Keratinocyte (primary cell): ENCODE measurements around the gene PLAU. TPM values are rescaled to one million over a fixed set of nuclear protein-coding genes. Genes with fewer than 3 reads are reported as not detected.

Source experiments
- DNase-seq: peaks from one replicate; pipeline ENCODE4 v3.0.0-alpha.2; 2011; ENCODE audit warnings: low read depth, missing footprints, low spot score
- FAIRE-seq: peaks from 2 replicates; lab custom pipeline; 2011; peaks lifted over from hg19 to GRCh38; lab: Jason Lieb, UNC
- H2AFZ ChIP-seq: 2 replicates; pipeline ENCODE4 v1.6.0; 2012; ENCODE audit warnings: low read length, control low read depth, inconsistent platforms; ENCODE audit not compliant: control insufficient read depth
- H3K27ac ChIP-seq: 2 replicates; pipeline ENCODE4 v1.5.1; 2011; ENCODE audit warnings: low read length; ENCODE audit not compliant: control insufficient read depth, insufficient read depth
- H3K27me3 ChIP-seq: 3 replicates; pipeline ENCODE4 v1.6.0; 2011; ENCODE audit warnings: low read length; ENCODE audit not compliant: control insufficient read depth, insufficient read depth; ENCODE audit errors: extremely low read depth
- H3K36me3 ChIP-seq, 2 experiments: 2 replicates in 1 of 2; 3 replicates in 1 of 2; pipeline ENCODE4 v1.5.1; 2011; ENCODE audit warnings: low read length in 2 of 2, mild to moderate bottlenecking in 1 of 2; ENCODE audit not compliant: control insufficient read depth in 2 of 2, insufficient read depth in 2 of 2; ENCODE audit errors: extremely low read depth in 1 of 2
- H3K4me1 ChIP-seq: 3 replicates; pipeline ENCODE4 v1.5.1; 2011; ENCODE audit warnings: low read length; ENCODE audit not compliant: control insufficient read depth, insufficient read depth; ENCODE audit errors: extremely low read depth
- H3K4me2 ChIP-seq: 3 replicates; pipeline ENCODE4 v1.6.0; 2011; ENCODE audit warnings: low read depth, low read length; ENCODE audit not compliant: control insufficient read depth, insufficient read depth; ENCODE audit errors: extremely low read depth
- H3K4me3 ChIP-seq, 3 experiments: fragments of 200-600 bp in 1 of 3; sonication (generic) in 1 of 3; 2 replicates in 2 of 3; 3 replicates in 1 of 3; pipeline ENCODE4 v1.5.1; 2011 to 2016; ENCODE audit warnings: low read length in 3 of 3, mild to moderate bottlenecking in 3 of 3, control low read depth in 2 of 3, inconsistent platforms in 1 of 3, low read depth in 1 of 3, mixed read lengths in 1 of 3, mixed run types in 1 of 3, moderate library complexity in 1 of 3; ENCODE audit not compliant: control insufficient read depth in 2 of 3, insufficient read depth in 2 of 3; ENCODE audit errors: extremely low read depth in 1 of 3
- H3K79me2 ChIP-seq: 2 replicates; pipeline ENCODE4 v1.6.0; 2012; ENCODE audit warnings: low read length; ENCODE audit not compliant: control insufficient read depth, insufficient read depth
- H3K9ac ChIP-seq: 3 replicates; pipeline ENCODE4 v1.6.0; 2011; ENCODE audit warnings: low read length; ENCODE audit not compliant: control insufficient read depth, insufficient read depth; ENCODE audit errors: extremely low read depth
- H3K9me1 ChIP-seq: 3 replicates; pipeline ENCODE4 v1.6.0; 2011; ENCODE audit warnings: low read length; ENCODE audit not compliant: control insufficient read depth, insufficient read depth; ENCODE audit errors: extremely low read depth
- H3K9me3 ChIP-seq: 2 replicates; pipeline ENCODE4 v1.5.1; 2012; ENCODE audit warnings: low read depth, low read length; ENCODE audit not compliant: control insufficient read depth
- H4K20me1 ChIP-seq: 3 replicates; pipeline ENCODE4 v1.6.0; 2011; ENCODE audit warnings: low read length; ENCODE audit not compliant: control insufficient read depth, insufficient read depth; ENCODE audit errors: extremely low read depth
- EZH2 ChIP-seq: IDR thresholded peaks from one replicate; pipeline ENCODE4 v1.6.1; 2012; ENCODE audit warnings: inconsistent platforms, mild to moderate bottlenecking, low read length, moderate library complexity
- dilution Hi-C: fragments of 300-500 bp; cut with MboI; formaldehyde crosslinking; loops from one replicate; pipeline ENCODE4 v1.7.0; 2020; ENCODE audit warnings: low sequenced_read_pairs; ENCODE audit not compliant: extremely low pct_ligation_motif_present
- polyA plus RNA-seq, 5 experiments: library from polyadenylated mRNA; depleted of rRNA in 3 of 5; stranded (reverse) in 3 of 5; stranded (forward) in 1 of 5; unstranded in 1 of 5; fragments of >200 nt; gene quantifications; 1 replicate in 1 of 5; 2 replicates in 3 of 5; 3 replicates in 1 of 5; pipeline versions ENCODE4 v1.2.1 to v1.2.3, GENCODE V29; 2011 to 2012; ENCODE audit warnings: missing spikeins in 2 of 5, low read depth in 1 of 5, low replicate concordance in 1 of 5
- TF ChIP-seq, protein P1 (sequence below), 3 experiments: IDR thresholded peaks in 1 of 3; conservative IDR thresholded peaks in 1 of 3; optimal IDR thresholded peaks in 1 of 3; 2 replicates in 2 of 3; 3 replicates in 1 of 3; pipeline versions ENCODE3 to v1.5.1; 2011; ENCODE audit warnings: low read length in 3 of 3, mild to moderate bottlenecking in 3 of 3, moderate library complexity in 2 of 3, control low read depth in 1 of 3, inconsistent platforms in 1 of 3; ENCODE audit not compliant: insufficient read depth in 2 of 3; ENCODE audit errors: extremely low read depth in 1 of 3

PLAU gene
- polyA plus RNA-seq, 1 donor (not counting 4 experiments of a cell fraction or from before 2014, with no cell fraction given) = 262 TPM

GRCh38 chr10:73914036-73914435 lies 3.1 kb downstream of the PLAU start:
- FAIRE-seq (no peak), DNase-seq (no peak)
- Histone ChIP-seq H3K9ac (peak overlapping the region; percentile 85), H3K79me2 (peaks cover 58% of the 10 kb centered on the region), H3K4me1 (peaks cover 48% of the 10 kb centered on the region), H3K27ac (peak overlapping the region; percentile 99), H4K20me1 (peaks cover 21% of the 10 kb centered on the region), H2AFZ (no peak overlapping the region), H3K4me3 (peak overlapping the region; percentile 72 to 89 (median 86)), H3K9me1 (no peaks in the 10 kb centered on the region), H3K27me3 (no peaks in the 10 kb centered on the region), H3K36me3 (peaks cover 35 to 53% of the 10 kb centered on the region in 2 experiments), H3K4me2 (peak overlapping the region; percentile 89), H3K9me3 (no peaks in the 10 kb centered on the region)
- no peak for TF ChIP-seq EZH2
- TF ChIP-seq, protein P1, sequence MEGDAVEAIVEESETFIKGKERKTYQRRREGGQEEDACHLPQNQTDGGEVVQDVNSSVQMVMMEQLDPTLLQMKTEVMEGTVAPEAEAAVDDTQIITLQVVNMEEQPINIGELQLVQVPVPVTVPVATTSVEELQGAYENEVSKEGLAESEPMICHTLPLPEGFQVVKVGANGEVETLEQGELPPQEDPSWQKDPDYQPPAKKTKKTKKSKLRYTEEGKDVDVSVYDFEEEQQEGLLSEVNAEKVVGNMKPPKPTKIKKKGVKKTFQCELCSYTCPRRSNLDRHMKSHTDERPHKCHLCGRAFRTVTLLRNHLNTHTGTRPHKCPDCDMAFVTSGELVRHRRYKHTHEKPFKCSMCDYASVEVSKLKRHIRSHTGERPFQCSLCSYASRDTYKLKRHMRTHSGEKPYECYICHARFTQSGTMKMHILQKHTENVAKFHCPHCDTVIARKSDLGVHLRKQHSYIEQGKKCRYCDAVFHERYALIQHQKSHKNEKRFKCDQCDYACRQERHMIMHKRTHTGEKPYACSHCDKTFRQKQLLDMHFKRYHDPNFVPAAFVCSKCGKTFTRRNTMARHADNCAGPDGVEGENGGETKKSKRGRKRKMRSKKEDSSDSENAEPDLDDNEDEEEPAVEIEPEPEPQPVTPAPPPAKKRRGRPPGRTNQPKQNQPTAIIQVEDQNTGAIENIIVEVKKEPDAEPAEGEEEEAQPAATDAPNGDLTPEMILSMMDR (optimal IDR thresholded peaks at IDR 0.05 in 1 of 3, IDR thresholded peaks at IDR 0.05 in 1 of 3, conservative IDR thresholded peaks at IDR 0.05 in 1 of 3; ENCODE audit: extremely low read depth in 1 of 3, insufficient read depth in 2 of 3, low read length in 3 of 3) = no peak
- dilution Hi-C loops = no loop called here

DNA sequence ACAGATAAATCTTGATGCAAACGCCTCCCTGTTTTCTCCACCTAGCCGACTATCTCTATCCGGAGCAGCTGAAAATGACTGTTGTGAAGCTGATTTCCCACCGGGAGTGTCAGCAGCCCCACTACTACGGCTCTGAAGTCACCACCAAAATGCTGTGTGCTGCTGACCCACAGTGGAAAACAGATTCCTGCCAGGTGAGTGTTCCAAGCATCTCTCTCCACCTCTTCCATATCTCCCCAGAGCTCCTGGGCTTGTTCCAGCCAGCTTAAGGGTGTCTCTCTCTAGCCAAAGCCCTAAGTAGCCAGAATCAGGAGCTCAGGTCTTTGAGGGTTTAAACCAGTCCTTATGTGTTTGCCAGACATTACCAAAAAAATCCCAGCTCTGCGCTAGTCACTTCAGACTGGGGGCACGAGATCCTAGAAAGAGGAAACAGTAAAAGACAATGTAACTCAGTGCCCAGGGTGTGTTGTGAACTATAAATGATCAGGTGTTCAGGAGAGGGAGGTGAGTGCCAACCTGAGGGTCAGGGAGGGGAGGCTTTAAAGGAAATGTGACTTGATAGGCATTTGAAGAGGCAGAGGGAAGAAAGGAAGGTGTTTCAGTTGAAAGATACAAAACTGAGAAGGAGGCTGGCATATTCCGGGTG lies 4.4 kb downstream of the PLAU start:
- H3K4me3 ChIP-seq = peak overlapping the region; percentile 72 to 89 (median 86)
- H4K20me1 ChIP-seq = peaks cover 21% of the 10 kb centered on the region

More for the DNA sequence above, 4.4 kb downstream of the PLAU start:
- Histone ChIP-seq H3K27ac (peak overlapping the region; percentile 99), H3K9ac (peak overlapping the region; percentile 85), H2AFZ (no peak overlapping the region), H3K27me3 (no peaks in the 10 kb centered on the region), H3K79me2 (peaks cover 51% of the 10 kb centered on the region), H3K36me3 (peaks cover 35 to 53% of the 10 kb centered on the region in 2 experiments), H3K9me1 (no peaks in the 10 kb centered on the region), H3K4me2 (peak overlapping the region; percentile 89), H3K4me1 (peaks cover 49% of the 10 kb centered on the region), H3K9me3 (no peaks in the 10 kb centered on the region)
- no peak for FAIRE-seq
- dilution Hi-C loops = no loop called here
- DNase-seq = no peak
- TF ChIP-seq EZH2 = no peak
- TF ChIP-seq, protein P1 (optimal IDR thresholded peaks at IDR 0.05 in 1 of 3, IDR thresholded peaks at IDR 0.05 in 1 of 3, conservative IDR thresholded peaks at IDR 0.05 in 1 of 3; ENCODE audit: extremely low read depth in 1 of 3, insufficient read depth in 2 of 3, low read length in 3 of 3) = no peak
